Caco-2 (cell line): ENCODE results near the gene RAC3. TPM values are rescaled to one million over a fixed set of nuclear protein-coding genes. Genes with fewer than 3 reads are reported as not detected.

Experiments used
- BruUV-seq: library from RNA; stranded (reverse); fragments of 400-500 nt; replicated peaks from 2 replicates; lab custom pipeline; 2021; lab: Mats Ljungman, UMichigan
- CTCF ChIA-PET: fragments of 300-600 bp; sonication (Branson Sonifier 250); formaldehyde crosslinking; loops from one replicate; lab custom pipeline; 2022; ENCODE audit warnings: antibody characterized with exemption; lab: Charles Lee
- POLR2A ChIA-PET: fragments of 300-600 bp; sonication (Branson Sonifier 250); formaldehyde crosslinking; loops from one replicate; lab custom pipeline; 2022; ENCODE audit warnings: antibody characterized with exemption; lab: Charles Lee
- DNase-seq, 2 experiments: peaks; one replicate each; pipeline versions ENCODE4 v3.0.0 to v3.0.0-alpha.2; 2020 to 2022
- H3K27me3 ChIP-seq: replicated peaks from 2 replicates; pipeline ENCODE4 v1.6.0; 2011; ENCODE audit warnings: low read length; ENCODE audit not compliant: control insufficient read depth, insufficient read depth
- H3K36me3 ChIP-seq: 2 replicates; pipeline ENCODE4 v1.5.1; 2011; ENCODE audit warnings: low read length; ENCODE audit not compliant: control insufficient read depth, insufficient read depth
- H3K4me1 ChIP-seq: fragments of 250-450 bp; sonication (Bioruptor Pico); 2 replicates; pipeline ENCODE4 v1.5.1; 2020; ENCODE audit warnings: mild to moderate bottlenecking
- H3K4me3 ChIP-seq: 2 replicates; pipeline ENCODE4 v1.5.1; 2011; ENCODE audit warnings: low read depth, mild to moderate bottlenecking, control low read depth, low read length
- H3K9me3 ChIP-seq: fragments of 250-450 bp; sonication (Bioruptor Pico); 2 replicates; pipeline ENCODE4 v1.5.1; 2020; ENCODE audit warnings: mild to moderate bottlenecking, moderate library complexity
- H3K27ac Mint-ChIP-seq: one replicate; pipeline ENCODE4 v1.8.0; 2022; ENCODE audit warnings: mixed read lengths; ENCODE audit not compliant: unreplicated experiment
- H3K27me3 Mint-ChIP-seq: one replicate; pipeline ENCODE4 v1.8.0; 2022; ENCODE audit warnings: mixed read lengths; ENCODE audit not compliant: insufficient read depth, unreplicated experiment
- H3K36me3 Mint-ChIP-seq: one replicate; pipeline ENCODE4 v1.8.0; 2022; ENCODE audit warnings: mild to moderate bottlenecking, mixed read lengths; ENCODE audit not compliant: insufficient read depth, unreplicated experiment
- H3K4me1 Mint-ChIP-seq: one replicate; pipeline ENCODE4 v1.8.0; 2022; ENCODE audit warnings: low read depth, mixed read lengths; ENCODE audit not compliant: unreplicated experiment
- H3K4me3 Mint-ChIP-seq: one replicate; pipeline ENCODE4 v1.8.0; 2022; ENCODE audit warnings: mild to moderate bottlenecking, moderate library complexity, mixed read lengths; ENCODE audit not compliant: unreplicated experiment
- H3K9me3 Mint-ChIP-seq: one replicate; pipeline ENCODE4 v1.8.0; 2022; ENCODE audit warnings: mixed read lengths; ENCODE audit not compliant: unreplicated experiment
- CTCF ChIP-seq, 2 experiments: fragments of 200-600 bp in 1 of 2; IDR thresholded peaks; 1 replicate in 1 of 2; 2 replicates in 1 of 2; pipeline versions ENCODE4 v1.5.1 to v1.8.0; 2011 to 2022; ENCODE audit warnings: antibody characterized with exemption in 1 of 2, control low read depth in 1 of 2, inconsistent platforms in 1 of 2, low read depth in 1 of 2, low read length in 1 of 2, mild to moderate bottlenecking in 1 of 2, moderate library complexity in 1 of 2; ENCODE audit not compliant: insufficient read depth in 1 of 2, severe bottlenecking in 1 of 2, unreplicated experiment in 1 of 2
- intact Hi-C: fragments of 100-400 bp; cut with micrococcal nuclease; formaldehyde crosslinking; loops from one replicate; pipeline ENCODE4 v1.10.0; 2022; ENCODE audit not compliant: unreplicated experiment
- total RNA-seq: library from RNA; stranded (reverse); gene quantifications from 2 replicates; pipeline ENCODE4 v1.2.3, GENCODE V29; 2022

The RAC3 gene
- total RNA-seq, 1 experiment from 2014 or later, result 94.5 TPM

GRCh38 chr17:81996232-81996756 is 35.2 kb upstream of the RAC3 start:
- no peak for DNase-seq
- H3K4me1 Mint-ChIP-seq, result no peaks in the 10 kb centered on the region
- H3K27me3 Mint-ChIP-seq, result no peaks in the 10 kb centered on the region
- TF ChIP-seq CTCF (IDR thresholded peaks at IDR 0.05; ENCODE audit: insufficient read depth in 1 of 2, low read depth in 1 of 2, low read length in 1 of 2, severe bottlenecking in 1 of 2, unreplicated experiment in 1 of 2), result no peak
- peak overlapping the region; percentile 71 for H3K27ac Mint-ChIP-seq
- intact Hi-C loops, result no loop called here
- H3K4me3 Mint-ChIP-seq, result peak overlapping the region; percentile 82
- ChIA-PET CTCF (interaction anchor here (0.7 to 3.3 kb wide), 5 partner anchors 25 to 69 kb away, joined by 4 to 16 read pairs (median 9); partner anchors contain the start of genes CENPX, LRRC45 and MAFG), POLR2A (interaction anchor here (0.9 kb wide), 1 partner anchor 26 kb away, joined by 5 read pairs; the partner anchor contains the start of genes CENPX and LRRC45)
- peak overlapping the region; percentile 34 for H3K4me3 ChIP-seq
- no peaks in the 10 kb centered on the region for H3K36me3 ChIP-seq
- BruUV-seq, result no TSS peak
- peaks cover 13% of the 10 kb centered on the region for H3K36me3 Mint-ChIP-seq
- H3K27me3 ChIP-seq, result no peaks in the 10 kb centered on the region
- H3K9me3 Mint-ChIP-seq, result no peaks in the 10 kb centered on the region
- no peaks in the 10 kb centered on the region for H3K9me3 ChIP-seq
- H3K4me1 ChIP-seq, result peaks cover 15% of the 10 kb centered on the region; the same call in 1 of the 2 replicates

GRCh38 chr17:81996757-81997441 is 34.6 kb upstream of the RAC3 start:
- POLR2A ChIA-PET, result interaction anchor here (0.6 to 1.1 kb wide), 6 partner anchors 20 to 125 kb away, joined by 3 to 5 read pairs (median 3); partner anchors contain the start of genes ASPSCR1, CENPX, DCXR and LRRC45
- H3K9me3 ChIP-seq, result no peaks in the 10 kb centered on the region
- CTCF ChIA-PET, result interaction anchor here (0.6 to 3.3 kb wide), 8 partner anchors 24 to 232 kb away, joined by 3 to 16 read pairs (median 4); partner anchors contain the start of genes CENPX, DCXR, LRRC45 and SLC16A3
- peak overlapping the region; percentile 71 for H3K27ac Mint-ChIP-seq
- H3K27me3 ChIP-seq, result no peaks in the 10 kb centered on the region
- no peaks in the 10 kb centered on the region for H3K27me3 Mint-ChIP-seq
- H3K4me3 Mint-ChIP-seq, result peak overlapping the region; percentile 82
- no peaks in the 10 kb centered on the region for H3K36me3 ChIP-seq
- H3K9me3 Mint-ChIP-seq, result no peaks in the 10 kb centered on the region
- peaks cover 7% of the 10 kb centered on the region for H3K36me3 Mint-ChIP-seq
- intact Hi-C loops, result no loop called here
- H3K4me1 Mint-ChIP-seq, result no peaks in the 10 kb centered on the region
- TF ChIP-seq CTCF (IDR thresholded peaks at IDR 0.05; ENCODE audit: insufficient read depth in 1 of 2, low read depth in 1 of 2, low read length in 1 of 2, severe bottlenecking in 1 of 2, unreplicated experiment in 1 of 2), result no peak
- TSS peak; percentile 65 for BruUV-seq
- H3K4me1 ChIP-seq, result peaks cover 9% of the 10 kb centered on the region; the same call in 1 of the 2 replicates
- DNase-seq, result peak; percentile 79 to 86
- H3K4me3 ChIP-seq, result peak overlapping the region; percentile 34

GRCh38 chr17:81998212-81998611 is 33.3 kb upstream of the RAC3 start:
- TSS peak; percentile 24 for BruUV-seq
- intact Hi-C loops, result no loop called here
- H3K27ac Mint-ChIP-seq, result no peak overlapping the region
- no peak overlapping the region for H3K4me3 Mint-ChIP-seq
- H3K27me3 Mint-ChIP-seq, result no peaks in the 10 kb centered on the region
- POLR2A ChIA-PET, result no interaction called here
- no peaks in the 10 kb centered on the region for H3K9me3 Mint-ChIP-seq
- peaks cover 5% of the 10 kb centered on the region for H3K36me3 Mint-ChIP-seq
- Histone ChIP-seq H3K27me3 (no peaks in the 10 kb centered on the region), H3K4me3 (no peak overlapping the region), H3K36me3 (no peaks in the 10 kb centered on the region; the same call in 1 of the 2 replicates), H3K4me1 (peaks cover 10% of the 10 kb centered on the region), H3K9me3 (no peaks in the 10 kb centered on the region)
- no peaks in the 10 kb centered on the region for H3K4me1 Mint-ChIP-seq
- no peak for DNase-seq
- no peak for TF ChIP-seq CTCF (IDR thresholded peaks at IDR 0.05; ENCODE audit: insufficient read depth in 1 of 2, low read depth in 1 of 2, low read length in 1 of 2, severe bottlenecking in 1 of 2, unreplicated experiment in 1 of 2)
- CTCF ChIA-PET, result interaction anchor here (1.8 kb wide), 1 partner anchor 39 kb away, joined by 16 read pairs; no protein-coding TSS in a partner anchor
